Measurements from ENCODE around the gene LGR4. TPM values are rescaled to one million over a fixed set of nuclear protein-coding genes. Genes with fewer than 3 reads are reported as not detected.
A peak's percentile ranks its signal among the peaks of the same experiment; 100 is the strongest.

LGR4 gene
- total and polyA plus RNA-seq, 2 of the 13 experiments (the other 11 are each of a cell fraction or from before 2014, with no cell fraction given): 42.1 to 68.7 TPM

GRCh38 chr11:27506200-27507182, 33.9 kb upstream of the LGR4 start, which contains the start of gene LIN7C (continued):
- TF ChIP-seq ZNF235 (CRISPR knock-in tag; IDR thresholded peaks at IDR 0.05; ENCODE audit: borderline replicate concordance) (no peak), ZNF569 (CRISPR knock-in tag; IDR thresholded peaks at IDR 0.05; ENCODE audit: borderline replicate concordance) (no peak), IRF2 (CRISPR knock-in tag; IDR thresholded peaks at IDR 0.05) (no peak), AHR (CRISPR knock-in tag; IDR thresholded peaks at IDR 0.05) (peak; percentile 54; the same call in 1 of the 2 replicates), CHD4 (IDR thresholded peaks at IDR 0.05; ENCODE audit: borderline replicate concordance, low read length) (no peak), ZNF562 (CRISPR knock-in tag; IDR thresholded peaks at IDR 0.05; ENCODE audit: borderline replicate concordance) (no peak), PHF8 (CRISPR knock-in tag; IDR thresholded peaks at IDR 0.05) (peak; percentile 90), ETV5 (CRISPR knock-in tag; IDR thresholded peaks at IDR 0.05; ENCODE audit: borderline replicate concordance) (peak; percentile 59), NFATC3 (CRISPR knock-in tag; IDR thresholded peaks at IDR 0.05) (no peak), DBP (CRISPR knock-in tag; IDR thresholded peaks at IDR 0.05; ENCODE audit: not compliant biosample characterization) (no peak), ZNF549 (CRISPR knock-in tag; IDR thresholded peaks at IDR 0.05) (no peak), E2F5 (CRISPR knock-in tag; conservative IDR thresholded peaks at IDR 0.05) (no peak), EEA1 (CRISPR knock-in tag; IDR thresholded peaks at IDR 0.05; ENCODE audit: borderline replicate concordance) (peak; percentile 77; the same call in 1 of the 2 replicates), ARNT (IDR thresholded peaks at IDR 0.05) (no peak), ZNF652 (CRISPR knock-in tag; IDR thresholded peaks at IDR 0.05; ENCODE audit: borderline replicate concordance, low read depth) (no peak), ZNF460 (CRISPR knock-in tag; IDR thresholded peaks at IDR 0.05; ENCODE audit: borderline replicate concordance) (no peak), POLR2AphosphoS5 (IDR thresholded peaks at IDR 0.05; ENCODE audit: low read depth, low read length) (peak; percentile 97; the same call in 1 of the 2 replicates), TBP (CRISPR knock-in tag; IDR thresholded peaks at IDR 0.05) (no peak), MED13 (CRISPR knock-in tag; IDR thresholded peaks at IDR 0.05) (no peak), DDIT3 (CRISPR knock-in tag; IDR thresholded peaks at IDR 0.05) (no peak), KDM5B (CRISPR knock-in tag; IDR thresholded peaks at IDR 0.05; ENCODE audit: borderline replicate concordance) (peak; percentile 55; the same call in 1 of the 2 replicates), ZNF337 (CRISPR knock-in tag; IDR thresholded peaks at IDR 0.05; ENCODE audit: borderline replicate concordance, low read depth) (no peak), ZNF501 (CRISPR knock-in tag; IDR thresholded peaks at IDR 0.05) (peak; percentile 90), EZH2 (conservative IDR thresholded peaks at IDR 0.05; ENCODE audit: low read depth, low read length) (no peak), FOXA1 (IDR thresholded peaks at IDR 0.05) (no peak), FOXA1 (CRISPR knock-in tag; IDR thresholded peaks at IDR 0.05) (no peak), ZNF766 (CRISPR knock-in tag; IDR thresholded peaks at IDR 0.05; ENCODE audit: borderline replicate concordance) (0 out of 2 replicates have a peak, but pooled peaks have one; percentile 26)

Data from HepG2 (cell line).